GM18502 (cell line): Measurements from ENCODE around the gene HSPE1.

Experiments
- ATAC-seq: cut with Tn5 transposase; IDR thresholded peaks from one replicate; pipeline ENCODE4 v1.9.1; 2021; ENCODE audit warnings: mild to moderate bottlenecking; ENCODE audit not compliant: unreplicated experiment, poor library complexity

The HSPE1 gene

GRCh38 chr2:197497326-197497725 is 2.9 kb upstream of the HSPE1 start:
- no peak for ATAC-seq

GRCh38 chr2:197498235-197498936 is 1.8 kb upstream of the HSPE1 start:
- no peak for ATAC-seq

GRCh38 chr2:197498937-197499593 is 1.1 kb upstream of the HSPE1 start:
- peak; percentile 13 for ATAC-seq

GRCh38 chr2:197500503-197501131 is 438 bp downstream of the HSPE1 start:
- ATAC-seq, result peak; percentile 10

GRCh38 chr2:197502201-197502600 is 2.0 kb downstream of the HSPE1 start:
- no peak for ATAC-seq

- ATAC-seq, result no peak
Observed at GRCh38 chr2:197502685-197503084, 2.5 kb downstream of the HSPE1 start.

- ATAC-seq, result no peak
Observed at GRCh38 chr2:197504000-197504399, 3.8 kb downstream of the HSPE1 start.

- ATAC-seq, result no peak
Observed at GRCh38 chr2:197504512-197504911, 4.3 kb downstream of the HSPE1 start.

- no peak for ATAC-seq
Observed at GRCh38 chr2:197506658-197507057, 6.5 kb downstream of the HSPE1 start.

- ATAC-seq, result no peak
Observed at GRCh38 chr2:197513915-197514314, 13.7 kb downstream of the HSPE1 start.

GRCh38 chr2:197514754-197515153 is 14.6 kb downstream of the HSPE1 start:
- ATAC-seq, result no peak

- ATAC-seq, result peak; percentile 3
Observed at GRCh38 chr2:197515315-197515738, 15.1 kb downstream of the HSPE1 start.

- ATAC-seq, result peak; percentile 95
Observed at GRCh38 chr2:197515739-197516392, 15.7 kb downstream of the HSPE1 start, which contains the start of gene MOB4. TSS of gene MOB4 (plus strand) at chr2:197516066. CDS start at chr2:197516087, 21 bp downstream.

- ATAC-seq, result peak; percentile 18
Observed at GRCh38 chr2:197516393-197516761, 16.2 kb downstream of the HSPE1 start.

- ATAC-seq, result no peak
Observed at GRCh38 chr2:197517150-197517549, 17.0 kb downstream of the HSPE1 start.

- no peak for ATAC-seq
Observed at GRCh38 chr2:197538412-197538811, 38.2 kb downstream of the HSPE1 start.

GRCh38 chr2:197539734-197540133 is 39.6 kb downstream of the HSPE1 start:
- ATAC-seq, result no peak

- ATAC-seq, result no peak
Observed at GRCh38 chr2:197543206-197543605, 43.0 kb downstream of the HSPE1 start.

GRCh38 chr2:197547163-197547900 is 47.2 kb downstream of the HSPE1 start:
- no peak for ATAC-seq

GRCh38 chr2:197548582-197548981 is 48.4 kb downstream of the HSPE1 start:
- no peak for ATAC-seq
